Parathyroid adenoma (tissue), 2 donors: ENCODE results near the gene BMPR1B.

Source experiments
- H2AFZ ChIP-seq: fragments of 300-600 bp; sonication (generic); one replicate; pipeline ENCODE4 v1.7.0; 2017; ENCODE audit warnings: antibody characterized with exemption, mild to moderate bottlenecking
- H3K27ac ChIP-seq: fragments of 300-600 bp; sonication (generic); one replicate; pipeline ENCODE4 v1.7.0; 2017
- H3K27me3 ChIP-seq: fragments of 300-600 bp; sonication (generic); one replicate; pipeline ENCODE4 v1.7.0; 2017; ENCODE audit warnings: low read length; ENCODE audit not compliant: control insufficient read depth, insufficient read depth
- H3K36me3 ChIP-seq: fragments of 300-600 bp; sonication (generic); one replicate; pipeline ENCODE4 v1.7.0; 2017; ENCODE audit warnings: low read length; ENCODE audit not compliant: control insufficient read depth, insufficient read depth
- H3K4me1 ChIP-seq: fragments of 300-600 bp; sonication (generic); one replicate; pipeline ENCODE4 v1.7.0; 2017; ENCODE audit warnings: control low read depth
- H3K4me2 ChIP-seq: fragments of 300-600 bp; sonication (generic); one replicate; pipeline ENCODE4 v1.7.0; 2017; ENCODE audit warnings: low read length
- H3K4me3 ChIP-seq: fragments of 300-600 bp; sonication (generic); one replicate; pipeline ENCODE4 v1.7.0; 2017; ENCODE audit warnings: low read depth, low read length
- H3K79me2 ChIP-seq: fragments of 300-600 bp; sonication (generic); one replicate; pipeline ENCODE4 v1.7.0; 2017; ENCODE audit warnings: control low read depth
- H3K9ac ChIP-seq: fragments of 300-600 bp; sonication (generic); one replicate; pipeline ENCODE4 v1.7.0; 2017; ENCODE audit warnings: mild to moderate bottlenecking
- H3K9me3 ChIP-seq: fragments of 300-600 bp; sonication (generic); one replicate; pipeline ENCODE4 v1.7.0; 2017; ENCODE audit warnings: low read length; ENCODE audit not compliant: control insufficient read depth
- TF ChIP-seq, protein P1 (sequence below): fragments of 300-600 bp; sonication (generic); IDR thresholded peaks from one replicate; pipeline ENCODE4 v1.7.0; 2017; ENCODE audit warnings: antibody characterized with exemption, mild to moderate bottlenecking
- donor health status: primary hyperparathyroidism.

The BMPR1B gene

DNA sequence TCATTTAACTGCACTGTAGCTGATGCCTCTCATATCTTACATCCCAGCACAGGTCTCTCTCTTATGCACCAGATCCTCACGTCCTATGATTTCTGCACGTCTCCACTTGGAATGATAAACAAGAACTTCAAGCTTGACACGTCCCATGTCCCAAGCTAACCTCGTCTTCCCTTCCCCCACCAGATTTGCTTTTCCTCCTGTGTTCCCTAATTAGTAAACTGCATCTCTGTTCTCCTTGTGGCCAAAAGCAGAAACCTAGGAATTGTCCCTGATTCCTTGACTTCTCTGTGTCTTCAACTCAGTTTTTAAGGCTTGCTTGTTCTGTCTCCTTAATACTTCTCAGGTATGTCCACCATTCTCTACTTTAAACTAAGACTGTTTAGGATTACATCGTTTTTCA lies 171.9 kb downstream of the BMPR1B start:
- Histone ChIP-seq H3K27ac (no peak overlapping the region), H3K4me1 (no peaks in the 10 kb centered on the region), H3K9ac (no peak overlapping the region), H2AFZ (no peak overlapping the region), H3K9me3 (no peaks in the 10 kb centered on the region), H3K27me3 (no peaks in the 10 kb centered on the region), H3K4me3 (no peak overlapping the region), H3K79me2 (no peaks in the 10 kb centered on the region), H3K36me3 (no peaks in the 10 kb centered on the region), H3K4me2 (no peak overlapping the region)
- TF ChIP-seq, protein P1, sequence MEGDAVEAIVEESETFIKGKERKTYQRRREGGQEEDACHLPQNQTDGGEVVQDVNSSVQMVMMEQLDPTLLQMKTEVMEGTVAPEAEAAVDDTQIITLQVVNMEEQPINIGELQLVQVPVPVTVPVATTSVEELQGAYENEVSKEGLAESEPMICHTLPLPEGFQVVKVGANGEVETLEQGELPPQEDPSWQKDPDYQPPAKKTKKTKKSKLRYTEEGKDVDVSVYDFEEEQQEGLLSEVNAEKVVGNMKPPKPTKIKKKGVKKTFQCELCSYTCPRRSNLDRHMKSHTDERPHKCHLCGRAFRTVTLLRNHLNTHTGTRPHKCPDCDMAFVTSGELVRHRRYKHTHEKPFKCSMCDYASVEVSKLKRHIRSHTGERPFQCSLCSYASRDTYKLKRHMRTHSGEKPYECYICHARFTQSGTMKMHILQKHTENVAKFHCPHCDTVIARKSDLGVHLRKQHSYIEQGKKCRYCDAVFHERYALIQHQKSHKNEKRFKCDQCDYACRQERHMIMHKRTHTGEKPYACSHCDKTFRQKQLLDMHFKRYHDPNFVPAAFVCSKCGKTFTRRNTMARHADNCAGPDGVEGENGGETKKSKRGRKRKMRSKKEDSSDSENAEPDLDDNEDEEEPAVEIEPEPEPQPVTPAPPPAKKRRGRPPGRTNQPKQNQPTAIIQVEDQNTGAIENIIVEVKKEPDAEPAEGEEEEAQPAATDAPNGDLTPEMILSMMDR, result no peak

DNA sequence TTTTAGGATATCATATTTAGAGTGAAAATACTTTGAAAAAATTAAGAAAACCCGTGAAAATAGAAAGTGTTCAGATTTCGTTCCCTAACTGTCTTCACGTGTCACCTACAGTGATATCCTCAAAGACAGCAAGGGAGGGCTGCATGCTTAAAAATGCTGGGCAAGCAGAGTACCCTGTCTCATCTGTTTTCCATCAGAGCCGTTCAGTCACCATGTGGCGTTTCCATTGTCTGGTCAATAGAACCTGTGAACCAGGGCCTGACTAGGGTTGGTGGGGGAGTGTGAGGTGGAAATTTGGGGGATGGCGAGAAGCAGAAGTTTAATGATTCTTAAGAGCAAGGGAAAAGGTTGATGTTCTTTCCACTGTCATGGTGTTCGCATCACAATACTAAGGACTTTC lies 173.9 kb downstream of the BMPR1B start:
- Histone ChIP-seq H3K9me3 (no peaks in the 10 kb centered on the region), H3K4me1 (no peaks in the 10 kb centered on the region), H3K27me3 (no peaks in the 10 kb centered on the region), H3K4me2 (no peak overlapping the region), H3K4me3 (no peak overlapping the region), H3K9ac (no peak overlapping the region), H2AFZ (no peak overlapping the region), H3K36me3 (no peaks in the 10 kb centered on the region), H3K79me2 (no peaks in the 10 kb centered on the region), H3K27ac (no peak overlapping the region)
- TF ChIP-seq, protein P1, result no peak

DNA sequence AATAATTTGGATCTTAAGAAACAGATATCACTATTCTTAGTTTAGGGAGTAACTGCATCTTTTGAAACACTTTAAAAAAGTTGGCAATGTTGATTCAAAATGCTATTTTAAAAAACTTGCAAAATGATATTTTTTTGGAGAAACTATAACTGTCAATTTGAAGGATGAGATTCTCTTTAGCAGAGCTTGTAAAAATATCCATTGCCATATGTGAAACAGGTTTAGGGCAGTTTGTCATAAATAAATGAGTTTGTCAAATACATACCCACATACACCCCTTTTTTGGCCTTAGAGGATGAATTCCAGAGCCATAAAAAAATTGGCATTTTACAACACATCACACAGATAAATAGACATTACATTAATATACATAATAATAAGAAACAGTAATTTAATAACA lies 174.6 kb downstream of the BMPR1B start:
- no peaks in the 10 kb centered on the region for H3K36me3 ChIP-seq
- H3K27me3 ChIP-seq, result no peaks in the 10 kb centered on the region
- no peak overlapping the region for H3K27ac ChIP-seq
- no peak overlapping the region for H3K9ac ChIP-seq
- H3K4me3 ChIP-seq, result no peak overlapping the region
- no peaks in the 10 kb centered on the region for H3K4me1 ChIP-seq
- no peaks in the 10 kb centered on the region for H3K9me3 ChIP-seq
- no peak overlapping the region for H2AFZ ChIP-seq
- TF ChIP-seq, protein P1, result no peak
- H3K79me2 ChIP-seq, result no peaks in the 10 kb centered on the region
- H3K4me2 ChIP-seq, result no peak overlapping the region

DNA sequence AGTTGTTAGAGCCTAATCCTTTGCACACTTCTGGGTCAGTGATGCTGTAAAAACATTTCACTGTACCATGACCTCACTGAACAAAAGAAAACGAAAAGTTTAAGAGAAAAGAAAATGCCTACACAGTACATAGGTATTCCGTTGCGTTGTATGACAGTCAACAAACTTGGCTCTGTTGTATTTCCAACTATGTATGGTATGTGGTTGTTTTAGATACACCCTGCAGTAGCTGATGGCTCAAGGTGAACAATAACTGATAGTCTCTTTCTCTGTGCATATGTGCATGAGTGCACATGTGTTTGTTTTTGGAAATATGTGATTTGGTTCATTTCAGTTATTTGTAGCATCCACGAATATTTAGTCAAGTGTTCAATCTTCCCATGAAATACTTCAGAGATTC lies 176.0 kb downstream of the BMPR1B start:
- Histone ChIP-seq H3K36me3 (no peaks in the 10 kb centered on the region), H3K79me2 (no peaks in the 10 kb centered on the region), H3K4me3 (no peak overlapping the region), H3K4me1 (no peaks in the 10 kb centered on the region), H3K9ac (no peak overlapping the region), H3K27me3 (no peaks in the 10 kb centered on the region), H3K27ac (no peak overlapping the region), H3K4me2 (no peak overlapping the region), H2AFZ (no peak overlapping the region), H3K9me3 (no peaks in the 10 kb centered on the region)
- TF ChIP-seq, protein P1, result no peak

DNA sequence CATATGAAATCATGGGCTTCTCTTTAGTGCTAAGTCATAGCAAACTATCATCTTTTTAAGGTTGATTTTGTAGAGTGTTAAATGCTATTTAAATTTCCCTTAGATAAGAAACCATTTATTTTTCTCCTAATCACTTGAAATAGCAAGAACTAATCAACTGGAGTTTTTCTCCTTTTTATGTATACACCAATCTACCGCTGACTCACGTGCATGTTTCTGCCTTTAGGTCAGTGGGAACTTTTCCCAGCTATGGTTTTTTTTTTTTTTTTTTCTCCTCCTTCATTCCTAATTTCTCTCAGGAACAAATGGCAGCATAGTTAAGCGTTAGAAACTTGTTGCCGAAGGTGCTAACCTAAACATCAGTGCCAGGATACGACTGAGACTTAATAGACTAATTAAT lies 176.4 kb downstream of the BMPR1B start:
- Histone ChIP-seq H3K9me3 (no peaks in the 10 kb centered on the region), H2AFZ (no peak overlapping the region), H3K4me1 (no peaks in the 10 kb centered on the region), H3K79me2 (no peaks in the 10 kb centered on the region), H3K4me2 (no peak overlapping the region), H3K27me3 (no peaks in the 10 kb centered on the region), H3K36me3 (no peaks in the 10 kb centered on the region), H3K4me3 (no peak overlapping the region), H3K27ac (no peak overlapping the region), H3K9ac (no peak overlapping the region)
- TF ChIP-seq, protein P1, result no peak
